KOPT-K1 (cell line): ENCODE results near the gene NAGK.
"Not testable (repeated sequence)": the region's sequence is repeated elsewhere in the genome, so short reads cannot be mapped to it uniquely, and the experiment has no call there.

Source experiments
- H3K27ac ChIP-seq: fragments of 200-600 bp; sonication (generic); 2 replicates; pipeline ENCODE4 v1.5.1; 2016; ENCODE audit warnings: antibody characterized with exemption, mild to moderate bottlenecking, low read depth, low read length; ENCODE audit not compliant: poor library complexity, severe bottlenecking
- H3K36me3 ChIP-seq: fragments of 200-600 bp; sonication (generic); 2 replicates; pipeline ENCODE4 v1.5.1; 2017; ENCODE audit warnings: antibody characterized with exemption, mild to moderate bottlenecking, low read length, moderate library complexity; ENCODE audit not compliant: insufficient read depth
- H3K9me3 ChIP-seq: fragments of 200-600 bp; sonication (generic); 2 replicates; pipeline ENCODE4 v1.5.1; 2017; ENCODE audit warnings: antibody characterized with exemption, low read length, mild to moderate bottlenecking; ENCODE audit not compliant: insufficient read depth, poor library complexity, severe bottlenecking

The NAGK gene

GRCh38 chr2:71063216-71063615 lies 5.2 kb upstream of the NAGK start:
- H3K36me3 ChIP-seq = no peaks in the 10 kb centered on the region
- no peak overlapping the region for H3K27ac ChIP-seq
- no peaks in the 10 kb centered on the region for H3K9me3 ChIP-seq

GRCh38 chr2:71064110-71064611 lies 4.3 kb upstream of the NAGK start:
- Histone ChIP-seq H3K27ac (no peak overlapping the region), H3K36me3 (no peaks in the 10 kb centered on the region), H3K9me3 (no peaks in the 10 kb centered on the region)

DNA sequence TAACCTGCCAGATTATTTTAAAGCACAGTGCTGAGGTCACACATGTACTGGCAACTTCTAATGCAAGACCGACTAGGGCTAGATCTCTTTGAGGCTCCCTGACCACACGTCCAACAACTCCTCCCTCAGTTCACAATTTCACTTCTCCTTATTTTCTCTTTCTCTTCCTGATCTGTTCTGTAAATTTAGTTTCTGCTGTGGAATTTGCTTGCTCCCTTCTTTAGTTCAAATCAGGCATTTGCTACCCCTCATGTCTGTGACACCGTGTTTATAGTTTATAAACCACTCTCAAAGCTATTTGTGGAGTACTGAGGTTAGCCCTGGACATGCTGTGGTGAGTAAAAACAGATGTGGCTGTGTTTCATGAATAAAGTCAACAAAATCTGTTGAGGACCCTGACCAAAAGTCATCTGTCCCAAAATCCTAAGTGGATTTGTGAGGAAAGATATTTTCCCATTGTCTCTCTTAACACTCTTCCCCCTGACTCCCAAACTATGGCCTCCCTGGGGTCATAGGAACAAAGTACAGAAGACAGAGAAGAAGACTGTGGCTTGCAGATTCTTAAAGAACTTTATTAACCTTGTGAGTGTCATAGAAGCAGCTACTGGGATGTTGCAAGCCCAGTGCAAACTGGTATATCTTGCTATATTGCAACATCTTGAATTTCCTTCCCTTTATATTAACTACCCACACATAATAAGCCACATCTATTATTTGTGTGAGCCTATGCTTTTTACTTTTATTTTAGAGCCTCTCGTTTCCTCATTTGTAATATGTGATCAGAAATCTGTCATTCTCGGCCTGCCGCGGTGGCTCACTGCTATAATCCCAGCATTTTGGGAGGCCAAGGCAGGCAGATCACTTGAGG lies 3.5 kb upstream of the NAGK start:
- H3K9me3 ChIP-seq = no peaks in the 10 kb centered on the region
- H3K36me3 ChIP-seq = peaks cover 4% of the 10 kb centered on the region; the same call in 1 of the 2 replicates
- H3K27ac ChIP-seq = no peak overlapping the region

GRCh38 chr2:71066856-71067255 lies 1.6 kb upstream of the NAGK start:
- Histone ChIP-seq H3K36me3 (peaks cover 22% of the 10 kb centered on the region), H3K9me3 (no peaks in the 10 kb centered on the region), H3K27ac (no peak overlapping the region)

GRCh38 chr2:71067567-71068217 lies 756 bp upstream of the NAGK start:
- H3K36me3 ChIP-seq = peaks cover 30% of the 10 kb centered on the region
- peak overlapping the region; percentile 88 for H3K27ac ChIP-seq
- H3K9me3 ChIP-seq = no peaks in the 10 kb centered on the region

- Histone ChIP-seq H3K36me3 (peaks cover 47% of the 10 kb centered on the region), H3K27ac (peak overlapping the region; percentile 88), H3K9me3 (no peaks in the 10 kb centered on the region)
These were observed 928 bp downstream of the NAGK start for GRCh38 chr2:71069376-71069775.

GRCh38 chr2:71070294-71071093 lies 2.0 kb downstream of the NAGK start:
- H3K27ac ChIP-seq = no peak overlapping the region
- H3K9me3 ChIP-seq = no peaks in the 10 kb centered on the region
- H3K36me3 ChIP-seq = peaks cover 58% of the 10 kb centered on the region

DNA sequence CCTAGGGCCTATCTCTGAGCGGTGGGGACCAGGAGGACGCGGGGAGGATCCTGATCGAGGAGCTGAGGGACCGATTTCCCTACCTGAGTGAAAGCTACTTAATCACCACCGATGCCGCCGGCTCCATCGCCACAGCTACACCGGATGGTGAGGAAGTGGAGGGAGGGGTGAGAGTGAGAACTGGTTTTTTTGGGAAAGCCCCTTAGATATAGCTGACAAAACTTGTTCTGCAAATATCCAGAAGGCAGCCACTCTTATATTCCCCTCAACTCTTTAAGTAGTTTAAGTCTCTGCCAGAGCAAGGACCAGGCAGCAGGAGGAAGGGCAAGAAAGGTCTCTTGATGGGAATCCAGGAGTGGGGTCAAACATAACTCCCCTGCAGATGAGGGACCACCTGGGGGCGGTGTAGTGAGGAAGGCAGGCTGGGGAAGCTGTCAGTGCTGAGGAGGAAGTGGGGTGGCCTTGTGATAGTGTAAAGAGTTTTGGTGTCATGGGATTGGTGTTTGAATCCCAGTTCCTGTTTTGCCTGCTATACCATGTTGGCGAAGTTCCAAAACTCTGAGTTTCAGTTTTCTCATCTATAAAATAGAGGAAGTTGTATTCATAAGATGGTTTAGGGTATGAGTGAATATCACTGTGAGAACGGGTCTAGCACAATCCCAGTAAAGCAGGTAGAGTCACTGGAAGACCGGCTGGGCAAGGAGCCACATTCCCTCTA lies 3.4 kb downstream of the NAGK start:
- H3K27ac ChIP-seq = no peak overlapping the region
- no peaks in the 10 kb centered on the region for H3K9me3 ChIP-seq
- peaks cover 72% of the 10 kb centered on the region for H3K36me3 ChIP-seq

DNA sequence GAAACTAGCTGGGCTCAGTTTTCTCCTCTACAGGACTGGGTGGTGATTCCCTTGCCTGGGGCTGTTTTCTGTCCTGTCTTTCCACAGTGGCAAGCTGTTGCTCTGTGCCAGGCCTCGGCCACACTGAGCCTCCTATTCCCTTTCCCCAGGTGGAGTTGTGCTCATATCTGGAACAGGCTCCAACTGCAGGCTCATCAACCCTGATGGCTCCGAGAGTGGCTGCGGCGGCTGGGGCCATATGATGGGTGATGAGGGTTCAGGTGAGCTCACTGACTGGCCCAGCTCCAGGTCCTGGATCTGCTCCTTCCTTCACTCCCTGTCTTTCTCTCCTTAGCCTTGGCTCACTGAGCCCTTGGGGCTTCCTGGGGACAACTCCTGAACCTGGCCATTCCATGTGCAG lies 4.0 kb downstream of the NAGK start:
- Histone ChIP-seq H3K36me3 (peaks cover 78% of the 10 kb centered on the region), H3K9me3 (no peaks in the 10 kb centered on the region), H3K27ac (no peak overlapping the region)

GRCh38 chr2:71073475-71073874 lies 5.0 kb downstream of the NAGK start:
- Histone ChIP-seq H3K36me3 (peaks cover 88% of the 10 kb centered on the region), H3K27ac (no peak overlapping the region), H3K9me3 (no peaks in the 10 kb centered on the region)

DNA sequence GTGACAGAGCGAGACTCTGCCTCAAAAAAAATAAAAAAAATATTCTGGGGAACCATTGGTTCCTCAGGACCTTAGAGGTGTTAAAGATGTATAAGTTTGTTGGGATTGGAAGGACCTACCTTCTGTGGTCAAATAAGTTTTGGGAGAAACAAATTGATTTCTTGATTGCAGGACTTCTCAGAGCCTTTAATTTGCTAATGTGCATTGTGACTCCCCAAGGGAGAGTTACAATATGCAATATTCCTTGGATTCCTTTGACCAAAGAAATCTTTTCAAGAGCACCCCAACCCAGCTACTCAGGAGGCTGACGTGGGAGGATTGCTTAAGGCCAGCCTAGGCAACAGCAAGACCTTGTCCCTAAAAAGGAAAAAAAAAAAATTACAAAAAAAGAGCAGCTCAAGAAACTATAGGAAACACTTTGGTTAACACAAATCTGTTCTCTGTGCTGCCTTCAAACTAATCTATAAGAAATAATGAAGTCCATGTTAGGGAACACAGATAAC lies 6.5 kb downstream of the NAGK start:
- Histone ChIP-seq H3K27ac (no peak overlapping the region), H3K36me3 (peaks cover 93% of the 10 kb centered on the region), H3K9me3 (no peaks in the 10 kb centered on the region)

- Histone ChIP-seq H3K9me3 (no peaks in the 10 kb centered on the region), H3K36me3 (peaks cover 57% of the 10 kb centered on the region)
These were observed 10.2 kb downstream of the NAGK start for GRCh38 chr2:71078624-71079023.

GRCh38 chr2:71082402-71083252 lies 14.2 kb downstream of the NAGK start:
- no peak overlapping the region for H3K27ac ChIP-seq
- H3K9me3 ChIP-seq = no peaks in the 10 kb centered on the region
- H3K36me3 ChIP-seq = peaks cover 17% of the 10 kb centered on the region

More at GRCh38 chr2:71078624-71079023, 10.2 kb downstream of the NAGK start:
- no peak overlapping the region for H3K27ac ChIP-seq

GRCh38 chr2:71083297-71083696 lies 14.8 kb downstream of the NAGK start:
- not testable (repeated sequence) for H3K9me3 ChIP-seq, H3K36me3 ChIP-seq, H3K27ac ChIP-seq
